ENCODE measurements around the gene OR4D10. TPM values are rescaled to one million over a fixed set of nuclear protein-coding genes. Genes with fewer than 3 reads are reported as not detected.

OR4D10 gene
- total RNA-seq = not detected
- long read RNA-seq, donor 1 = 0 reads
- long read RNA-seq, donor 2 = 0 reads

DNA sequence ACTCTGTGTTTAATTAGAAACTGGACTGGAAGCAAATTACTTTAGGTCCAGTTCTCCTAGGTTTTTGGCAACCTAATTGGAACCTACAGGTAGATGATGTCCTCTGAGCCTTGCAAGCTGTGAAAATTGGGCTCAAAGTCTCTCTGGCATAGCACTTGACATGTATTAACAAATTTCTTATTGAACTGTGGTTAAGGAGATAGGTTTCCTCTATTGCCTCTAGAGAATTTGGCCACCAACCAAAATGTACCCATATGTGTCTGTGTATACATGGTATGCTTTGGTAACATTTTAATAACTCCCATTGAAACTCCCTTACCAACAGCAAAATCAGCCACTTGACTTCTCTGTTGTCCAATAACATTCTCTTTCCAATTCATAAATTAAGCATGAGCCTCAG, at the start of gene OR4D10:
OR4D10 (plus strand) TSS at position 301 of the 400 bp plus-strand sequence. CDS start 4,115 bp downstream, outside the sequence.
- Histone ChIP-seq H3K4me1 (ENCODE audit: low read depth) (no peaks in the 10 kb centered on the region), H3K4me3 (no peak within 1 kb of the TSS), H3K9me3 (no peaks in the 10 kb centered on the region), H3K36me3 (ENCODE audit: low read depth) (no peaks in the 10 kb centered on the region)
- no peak for ATAC-seq
- intact Hi-C loops (cut with DNase I, micrococcal nuclease) = no loop called here
- TF ChIP-seq, protein P1, sequence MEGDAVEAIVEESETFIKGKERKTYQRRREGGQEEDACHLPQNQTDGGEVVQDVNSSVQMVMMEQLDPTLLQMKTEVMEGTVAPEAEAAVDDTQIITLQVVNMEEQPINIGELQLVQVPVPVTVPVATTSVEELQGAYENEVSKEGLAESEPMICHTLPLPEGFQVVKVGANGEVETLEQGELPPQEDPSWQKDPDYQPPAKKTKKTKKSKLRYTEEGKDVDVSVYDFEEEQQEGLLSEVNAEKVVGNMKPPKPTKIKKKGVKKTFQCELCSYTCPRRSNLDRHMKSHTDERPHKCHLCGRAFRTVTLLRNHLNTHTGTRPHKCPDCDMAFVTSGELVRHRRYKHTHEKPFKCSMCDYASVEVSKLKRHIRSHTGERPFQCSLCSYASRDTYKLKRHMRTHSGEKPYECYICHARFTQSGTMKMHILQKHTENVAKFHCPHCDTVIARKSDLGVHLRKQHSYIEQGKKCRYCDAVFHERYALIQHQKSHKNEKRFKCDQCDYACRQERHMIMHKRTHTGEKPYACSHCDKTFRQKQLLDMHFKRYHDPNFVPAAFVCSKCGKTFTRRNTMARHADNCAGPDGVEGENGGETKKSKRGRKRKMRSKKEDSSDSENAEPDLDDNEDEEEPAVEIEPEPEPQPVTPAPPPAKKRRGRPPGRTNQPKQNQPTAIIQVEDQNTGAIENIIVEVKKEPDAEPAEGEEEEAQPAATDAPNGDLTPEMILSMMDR (IDR thresholded peaks at IDR 0.05) = no peak
- DNase-seq = no peak

DNA sequence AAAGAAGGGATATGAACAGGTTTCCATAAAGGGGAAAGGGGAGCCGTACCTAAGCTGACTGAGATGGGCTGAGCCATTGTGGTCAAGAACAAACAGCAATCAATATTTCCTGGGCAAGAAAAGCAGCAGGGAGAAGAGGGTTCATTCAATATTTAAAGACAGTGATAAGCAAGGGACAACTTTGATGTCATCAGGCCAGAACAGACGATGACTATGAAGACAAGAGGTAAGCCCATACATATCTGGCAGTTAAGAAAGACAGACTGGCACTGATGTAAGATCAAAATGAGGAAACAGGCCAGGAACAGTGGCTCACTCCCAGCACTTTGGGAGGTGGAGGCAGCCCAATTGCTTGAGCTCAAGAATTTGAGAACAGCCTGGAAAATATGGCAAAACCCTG, 49.3 kb upstream of the OR4D10 start:
- DNase-seq = no peak
- intact Hi-C loops (cut with DNase I, micrococcal nuclease) = no loop called here
- no peak for ATAC-seq
- Histone ChIP-seq H3K36me3 (ENCODE audit: low read depth) (no peaks in the 10 kb centered on the region), H3K4me3 (no peak overlapping the region), H3K4me1 (ENCODE audit: low read depth) (no peaks in the 10 kb centered on the region), H3K9me3 (no peaks in the 10 kb centered on the region)
- TF ChIP-seq, protein P1 (IDR thresholded peaks at IDR 0.05) = no peak

DNA sequence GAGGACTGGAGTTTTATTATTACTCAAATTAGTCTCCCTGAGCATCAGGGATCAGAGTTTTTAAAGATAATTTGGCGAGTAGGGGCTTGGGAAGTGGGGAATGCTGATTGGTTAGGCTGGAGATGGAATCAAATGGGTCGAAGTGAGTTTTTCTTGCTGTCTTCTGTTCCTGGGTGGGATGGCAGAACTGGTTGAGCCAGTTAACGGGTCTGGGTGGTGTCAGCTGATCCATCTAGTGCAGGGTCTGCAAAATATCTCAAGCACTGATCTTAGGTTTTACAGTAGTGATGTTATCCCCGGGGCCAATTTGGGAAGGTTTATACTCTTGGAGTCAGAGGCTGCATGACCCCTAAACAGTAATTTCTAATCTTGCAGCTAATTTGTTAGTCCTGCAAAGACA, 48.0 kb upstream of the OR4D10 start:
- no peak for DNase-seq
- no peaks in the 10 kb centered on the region for H3K9me3 ChIP-seq
- TF ChIP-seq, protein P1 (IDR thresholded peaks at IDR 0.05) = no peak
- no peak overlapping the region for H3K4me3 ChIP-seq
- ATAC-seq = no peak
- intact Hi-C loops (cut with DNase I, micrococcal nuclease) = no loop called here
- no peaks in the 10 kb centered on the region for H3K4me1 ChIP-seq (ENCODE audit: low read depth)
- no peaks in the 10 kb centered on the region for H3K36me3 ChIP-seq (ENCODE audit: low read depth)

DNA sequence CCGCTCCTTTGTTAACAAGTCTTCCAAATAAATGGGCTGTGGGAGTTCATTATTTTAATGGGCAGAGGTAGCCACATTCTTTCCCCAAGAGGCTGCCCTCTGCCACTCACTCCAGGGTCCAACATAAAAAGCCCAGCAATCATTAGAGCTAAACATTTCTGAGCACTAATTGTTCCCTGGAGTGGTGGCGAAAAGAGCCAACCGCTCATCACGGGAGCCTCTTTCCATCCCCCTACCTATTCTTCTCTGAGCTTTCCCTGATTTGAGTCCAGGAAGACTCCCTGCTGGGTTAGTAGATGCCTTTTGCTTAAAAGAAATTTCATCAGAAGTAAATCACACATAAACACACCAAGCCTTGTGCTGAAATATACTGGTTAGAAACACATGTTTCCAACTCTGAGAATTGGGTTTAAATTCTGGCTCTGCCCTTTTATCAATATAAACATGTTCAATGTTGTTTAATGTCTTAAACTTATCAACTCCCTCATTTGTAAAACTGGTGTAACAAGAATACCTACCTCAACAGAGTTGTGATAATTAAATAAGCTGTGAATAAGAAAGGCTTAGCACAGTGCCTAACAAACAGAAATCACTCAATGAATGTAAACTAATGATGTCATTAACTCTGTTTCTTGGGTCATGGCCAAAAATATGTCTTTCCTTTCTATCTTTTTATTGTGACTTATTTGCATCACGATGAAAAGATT, 46.6 kb upstream of the OR4D10 start, which contains the start of gene OR5A2:
OR5A2 (minus strand) TSS at position 53 of the 707 bp plus-strand sequence. CDS start 3,460 bp downstream, outside the sequence.
- TF ChIP-seq, protein P1 (IDR thresholded peaks at IDR 0.05) = no peak

DNA sequence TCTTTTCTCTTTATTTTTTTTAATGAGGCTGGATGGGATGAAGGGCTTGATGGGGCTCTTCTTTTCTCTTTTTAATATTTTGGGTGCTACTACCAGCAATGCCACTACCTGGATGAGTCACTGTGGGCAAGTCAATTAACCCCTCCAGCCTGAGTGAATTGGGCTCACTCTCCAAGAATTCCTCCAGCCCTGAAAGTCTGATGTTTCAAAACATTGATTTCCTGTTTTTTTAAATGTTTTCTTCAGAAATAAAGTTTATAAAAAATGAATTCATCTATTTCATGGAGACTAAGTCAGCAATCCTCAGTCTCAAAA, 46.1 kb upstream of the OR4D10 start:
- H3K9me3 ChIP-seq = no peaks in the 10 kb centered on the region
- H3K4me1 ChIP-seq (ENCODE audit: low read depth) = no peaks in the 10 kb centered on the region
- TF ChIP-seq, protein P1 (IDR thresholded peaks at IDR 0.05) = no peak
- ATAC-seq (no peak), DNase-seq (no peak)
- H3K36me3 ChIP-seq (ENCODE audit: low read depth) = no peaks in the 10 kb centered on the region
- intact Hi-C loops (cut with DNase I, micrococcal nuclease) = no loop called here
- no peak overlapping the region for H3K4me3 ChIP-seq

More for the DNA sequence above, 46.6 kb upstream of the OR4D10 start, which contains the start of gene OR5A2:
- intact Hi-C loops (cut with DNase I, micrococcal nuclease) = no loop called here
- H3K36me3 ChIP-seq (ENCODE audit: low read depth) = no peaks in the 10 kb centered on the region
- no peaks in the 10 kb centered on the region for H3K4me1 ChIP-seq (ENCODE audit: low read depth)
- ATAC-seq = no peak
- no peak for DNase-seq
- no peak within 1 kb of the TSS for H3K4me3 ChIP-seq
- no peaks in the 10 kb centered on the region for H3K9me3 ChIP-seq

Data from mucosa of descending colon (tissue), 3 donors.